GM12891 (cell line): ENCODE measurements around the gene SPOCK1.

ENCODE experiments used
- POLR2A ChIP-seq: IDR thresholded peaks from 2 replicates; pipeline ENCODE4 v1.6.1; 2011; ENCODE audit warnings: low read depth, low read length, control low read depth
- POLR2AphosphoS5 ChIP-seq: IDR thresholded peaks from 2 replicates; pipeline ENCODE4 v1.6.1; 2011; ENCODE audit warnings: low read depth, low read length, control low read depth
- SPI1 ChIP-seq: IDR thresholded peaks from 2 replicates; pipeline ENCODE4 v1.6.1; 2011; ENCODE audit warnings: low read depth, low read length, control low read depth
- TAF1 ChIP-seq: IDR thresholded peaks from 2 replicates; pipeline ENCODE4 v1.6.1; 2011; ENCODE audit warnings: low read depth, low read length, control low read depth

GRCh38 chr5:137315534-137316345 lies 183.4 kb downstream of the SPOCK1 start:
- no peak for TF ChIP-seq POLR2A
- TF ChIP-seq TAF1 = no peak
- no peak for TF ChIP-seq POLR2AphosphoS5
- no peak for TF ChIP-seq SPI1
